H9 (cell line): ENCODE measurements around the gene KLLN. TPM values are rescaled to one million over a fixed set of nuclear protein-coding genes. Genes with fewer than 3 reads are reported as not detected.

Experiments
- DNase-seq: peaks from one replicate; pipeline ENCODE4 v3.0.0-alpha.2; 2017
- H2AFZ ChIP-seq: one replicate; pipeline ENCODE4 v1.6.1; 2013; ENCODE audit warnings: mild to moderate bottlenecking, low read length, control low read depth, moderate library complexity
- H2AK5ac ChIP-seq: 2 replicates; pipeline ENCODE4 v1.6.1; 2013; ENCODE audit warnings: low read length, control low read depth, mixed read lengths; ENCODE audit not compliant: insufficient read length
- H2BK120ac ChIP-seq: one replicate; pipeline ENCODE4 v1.6.1; 2013; ENCODE audit warnings: low read depth, mild to moderate bottlenecking, low read length, control low read depth, inconsistent platforms; ENCODE audit not compliant: poor library complexity, severe bottlenecking
- H2BK12ac ChIP-seq: 2 replicates; pipeline ENCODE4 v1.6.1; 2013; ENCODE audit warnings: low read length, control low read depth, mixed read lengths, low read depth; ENCODE audit not compliant: insufficient read length
- H2BK15ac ChIP-seq: 2 replicates; pipeline ENCODE4 v1.6.1; 2013; ENCODE audit warnings: low read depth, low read length, control low read depth
- H2BK20ac ChIP-seq: one replicate; pipeline ENCODE4 v1.6.1; 2013; ENCODE audit warnings: low read depth, mild to moderate bottlenecking, low read length, control low read depth, inconsistent platforms; ENCODE audit not compliant: poor library complexity, severe bottlenecking
- H2BK5ac ChIP-seq: 2 replicates; pipeline ENCODE4 v1.6.1; 2013; ENCODE audit warnings: low read length, control low read depth, mixed read lengths; ENCODE audit not compliant: insufficient read length
- H3K14ac ChIP-seq: 2 replicates; pipeline ENCODE4 v1.6.1; 2013; ENCODE audit warnings: low read length, control low read depth; ENCODE audit not compliant: insufficient read depth
- H3K18ac ChIP-seq: 2 replicates; pipeline ENCODE4 v1.6.1; 2013; ENCODE audit warnings: low read depth, mild to moderate bottlenecking, mixed read lengths, low read length, control low read depth; ENCODE audit not compliant: insufficient read length
- H3K23ac ChIP-seq: 2 replicates; pipeline ENCODE4 v1.6.1; 2013; ENCODE audit warnings: low read length, control low read depth, mixed read lengths, low read depth; ENCODE audit not compliant: insufficient read length
- H3K23me2 ChIP-seq: 2 replicates; pipeline ENCODE4 v1.6.1; 2013; ENCODE audit warnings: low read depth, mild to moderate bottlenecking, mixed read lengths, low read length, control low read depth; ENCODE audit not compliant: insufficient read length, poor library complexity, severe bottlenecking
- H3K27ac ChIP-seq: 2 replicates; pipeline ENCODE4 v1.5.1; 2013; ENCODE audit warnings: low read length, control low read depth, mixed read lengths, low read depth; ENCODE audit not compliant: insufficient read length
- H3K27me3 ChIP-seq: 2 replicates; pipeline ENCODE4 v1.6.1; 2013; ENCODE audit warnings: low read length, control low read depth, inconsistent platforms; ENCODE audit not compliant: insufficient read depth
- H3K4ac ChIP-seq: 2 replicates; pipeline ENCODE4 v1.6.1; 2013; ENCODE audit warnings: low read depth, mild to moderate bottlenecking, control low read depth, inconsistent platforms, low read length, moderate library complexity
- H3K4me1 ChIP-seq: 2 replicates; pipeline ENCODE4 v1.6.1; 2013; ENCODE audit warnings: low read length, control low read depth, inconsistent platforms; ENCODE audit not compliant: insufficient read depth
- H3K4me2 ChIP-seq: 2 replicates; pipeline ENCODE4 v1.6.1; 2013; ENCODE audit warnings: low read length, control low read depth, mixed read lengths; ENCODE audit not compliant: insufficient read length, insufficient read depth
- H3K56ac ChIP-seq: 2 replicates; pipeline ENCODE4 v1.6.1; 2013; ENCODE audit warnings: low read depth, mild to moderate bottlenecking, mixed read lengths, low read length, control low read depth; ENCODE audit not compliant: insufficient read length
- H3K79me1 ChIP-seq: 2 replicates; pipeline ENCODE4 v1.6.1; 2013; ENCODE audit warnings: low read depth, mild to moderate bottlenecking, moderate library complexity, low read length, control low read depth, inconsistent platforms; ENCODE audit not compliant: insufficient read depth, poor library complexity, severe bottlenecking
- H3K79me2 ChIP-seq: 2 replicates; pipeline ENCODE4 v1.6.1; 2013; ENCODE audit warnings: low read length, control low read depth, inconsistent platforms; ENCODE audit not compliant: insufficient read depth
- H3K9ac ChIP-seq: 2 replicates; pipeline ENCODE4 v1.6.1; 2013; ENCODE audit warnings: low read length, control low read depth, mixed read lengths; ENCODE audit not compliant: insufficient read length; ENCODE audit errors: extremely low read depth
- H3K9me3 ChIP-seq: one replicate; pipeline ENCODE4 v1.6.1; 2013; ENCODE audit warnings: low read depth, low read length, inconsistent platforms; ENCODE audit not compliant: control insufficient read depth
- H3T11ph ChIP-seq: one replicate; pipeline ENCODE4 v1.6.1; 2013; ENCODE audit warnings: mild to moderate bottlenecking, low read length, control low read depth, inconsistent platforms
- H4K20me1 ChIP-seq: one replicate; pipeline ENCODE4 v1.6.1; 2013; ENCODE audit not compliant: control insufficient read depth, insufficient read length, insufficient read depth
- H4K5ac ChIP-seq: 2 replicates; pipeline ENCODE4 v1.6.1; 2013; ENCODE audit warnings: low read depth, mild to moderate bottlenecking, mixed read lengths, low read length, control low read depth; ENCODE audit not compliant: insufficient read length
- H4K8ac ChIP-seq: replicated peaks from 2 replicates; pipeline ENCODE4 v1.6.1; 2013; ENCODE audit warnings: low read length, control low read depth, mixed read lengths, low read depth; ENCODE audit not compliant: insufficient read length
- H4K91ac ChIP-seq: 2 replicates; pipeline ENCODE4 v1.6.1; 2013; ENCODE audit warnings: low read depth, mild to moderate bottlenecking, moderate library complexity, mixed read lengths, low read length, control low read depth; ENCODE audit not compliant: insufficient read length
- H3K27ac Mint-ChIP-seq, 3 experiments: 2 replicates in 2 of 3; 3 replicates in 1 of 3; pipeline ENCODE4 v1.8.0; 2020 to 2021; ENCODE audit warnings: mixed read lengths in 3 of 3, mild to moderate bottlenecking in 1 of 3, moderate library complexity in 1 of 3
- H3K27me3 Mint-ChIP-seq: 2 replicates; pipeline ENCODE4 v1.8.0; 2021; ENCODE audit warnings: low read depth, mild to moderate bottlenecking, moderate library complexity, mixed read lengths
- H3K36me3 Mint-ChIP-seq, 3 experiments: 2 replicates in 2 of 3; 3 replicates in 1 of 3; pipeline ENCODE4 v1.8.0; 2020 to 2021; ENCODE audit warnings: low read depth in 3 of 3, mixed read lengths in 3 of 3; ENCODE audit not compliant: insufficient read depth in 1 of 3
- H3K4me1 Mint-ChIP-seq, 2 experiments: 2 replicates each; pipeline ENCODE4 v1.8.0; 2020; ENCODE audit warnings: mixed read lengths in 2 of 2
- H3K4me3 Mint-ChIP-seq, 2 experiments: 2 replicates in 1 of 2; 3 replicates in 1 of 2; pipeline ENCODE4 v1.8.0; 2020 to 2021; ENCODE audit warnings: mild to moderate bottlenecking in 2 of 2, mixed read lengths in 2 of 2, moderate library complexity in 1 of 2
- H3K9me3 Mint-ChIP-seq, 2 experiments: 2 replicates in 1 of 2; 3 replicates in 1 of 2; pipeline ENCODE4 v1.8.0; 2020; ENCODE audit warnings: mild to moderate bottlenecking in 2 of 2, mixed read lengths in 2 of 2, moderate library complexity in 1 of 2
- WGBS: extraction: QIAGEN DNeasy Blood & Tissue Kit; methylation state at CpG from one replicate; pipeline ENCODE4 v1.1.7; 2013; ENCODE audit warnings: missing lambda C conversion rate, low lambda C conversion rate, mixed read lengths; ENCODE audit not compliant: insufficient read length; ENCODE audit errors: extremely low coverage; 5-methylcytosine and 5-hydroxymethylcytosine counted together
- total RNA-seq: library from RNA; stranded (reverse); gene quantifications from 2 replicates; pipeline ENCODE4 v1.2.1, GENCODE V29; 2021
- TF ChIP-seq, protein P1 (sequence below): fragments of 200-600 bp; sonication (generic); conservative IDR thresholded peaks from 3 replicates; pipeline ENCODE4 v1.8.0; 2021; ENCODE audit warnings: antibody characterized with exemption, mild to moderate bottlenecking

Gene KLLN
- total RNA-seq, 1 experiment from 2014 or later: 0.79 TPM

DNA sequence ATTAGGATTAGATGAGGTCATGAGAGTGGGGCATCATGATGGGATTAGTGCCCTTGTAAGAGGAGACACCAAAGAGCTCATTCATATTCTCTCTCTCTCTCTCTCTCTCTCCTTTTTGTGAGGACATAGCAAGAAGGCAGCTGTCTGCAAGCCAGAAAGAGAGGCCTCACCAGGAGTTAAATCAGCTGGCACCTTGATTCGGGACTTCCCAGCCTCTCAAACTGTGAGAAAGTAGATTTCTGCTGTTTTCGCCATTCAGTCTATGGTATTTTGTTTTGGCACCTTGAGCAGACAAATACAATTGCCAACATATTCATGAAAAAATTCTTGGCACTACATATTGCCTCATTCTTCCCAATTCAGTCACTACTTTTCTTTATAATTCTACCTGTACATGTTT is 24.7 kb downstream of the KLLN start:
- Histone ChIP-seq H3K18ac (no peak overlapping the region), H2BK5ac (no peak overlapping the region), H4K8ac (no peak overlapping the region), H2BK20ac (no peak overlapping the region), H3K4ac (no peak overlapping the region), H3K23ac (no peak overlapping the region), H3T11ph (no peak overlapping the region), H3K79me1 (no peaks in the 10 kb centered on the region), H3K23me2 (no peaks in the 10 kb centered on the region), H3K27ac (no peak overlapping the region), H2AFZ (no peak overlapping the region), H3K27me3 (no peaks in the 10 kb centered on the region), H3K9ac (no peak overlapping the region), H3K14ac (no peak overlapping the region), H4K5ac (no peak overlapping the region), H4K20me1 (no peaks in the 10 kb centered on the region), H3K4me1 (no peaks in the 10 kb centered on the region), H2AK5ac (no peak overlapping the region), H3K79me2 (no peaks in the 10 kb centered on the region), H3K56ac (no peak overlapping the region), H4K91ac (no peak overlapping the region), H3K9me3 (no peaks in the 10 kb centered on the region), H3K4me2 (no peak overlapping the region), H2BK120ac (no peak overlapping the region), H2BK15ac (no peak overlapping the region), H2BK12ac (no peak overlapping the region)
- Mint-ChIP-seq H3K9me3 (no peaks in the 10 kb centered on the region), H3K36me3 (no peaks in the 10 kb centered on the region; a peak in 1 of 7 replicates), H3K27ac (no peak overlapping the region), H3K4me1 (peaks cover 3 to 6% of the 10 kb centered on the region in 2 experiments; a peak in 3 of 4 replicates), H3K4me3 (no peak overlapping the region; a peak in 1 of 5 replicates), H3K27me3 (no peaks in the 10 kb centered on the region; the same call in 1 of the 2 replicates)
- no CpG with 5 or more reads among the region's 2 CpGs for WGBS
- no peak for DNase-seq
- TF ChIP-seq, protein P1, sequence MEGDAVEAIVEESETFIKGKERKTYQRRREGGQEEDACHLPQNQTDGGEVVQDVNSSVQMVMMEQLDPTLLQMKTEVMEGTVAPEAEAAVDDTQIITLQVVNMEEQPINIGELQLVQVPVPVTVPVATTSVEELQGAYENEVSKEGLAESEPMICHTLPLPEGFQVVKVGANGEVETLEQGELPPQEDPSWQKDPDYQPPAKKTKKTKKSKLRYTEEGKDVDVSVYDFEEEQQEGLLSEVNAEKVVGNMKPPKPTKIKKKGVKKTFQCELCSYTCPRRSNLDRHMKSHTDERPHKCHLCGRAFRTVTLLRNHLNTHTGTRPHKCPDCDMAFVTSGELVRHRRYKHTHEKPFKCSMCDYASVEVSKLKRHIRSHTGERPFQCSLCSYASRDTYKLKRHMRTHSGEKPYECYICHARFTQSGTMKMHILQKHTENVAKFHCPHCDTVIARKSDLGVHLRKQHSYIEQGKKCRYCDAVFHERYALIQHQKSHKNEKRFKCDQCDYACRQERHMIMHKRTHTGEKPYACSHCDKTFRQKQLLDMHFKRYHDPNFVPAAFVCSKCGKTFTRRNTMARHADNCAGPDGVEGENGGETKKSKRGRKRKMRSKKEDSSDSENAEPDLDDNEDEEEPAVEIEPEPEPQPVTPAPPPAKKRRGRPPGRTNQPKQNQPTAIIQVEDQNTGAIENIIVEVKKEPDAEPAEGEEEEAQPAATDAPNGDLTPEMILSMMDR: no peak
